GM12874 (cell line): ENCODE data around the gene EXOC4.

ENCODE experiments used
- TF ChIP-seq, protein P1 (sequence below): IDR thresholded peaks from 2 replicates; pipeline ENCODE4 v1.5.1; 2011; ENCODE audit warnings: low read depth, mild to moderate bottlenecking, control low read depth, low read length, moderate library complexity; ENCODE audit not compliant: insufficient read depth

EXOC4 gene

DNA sequence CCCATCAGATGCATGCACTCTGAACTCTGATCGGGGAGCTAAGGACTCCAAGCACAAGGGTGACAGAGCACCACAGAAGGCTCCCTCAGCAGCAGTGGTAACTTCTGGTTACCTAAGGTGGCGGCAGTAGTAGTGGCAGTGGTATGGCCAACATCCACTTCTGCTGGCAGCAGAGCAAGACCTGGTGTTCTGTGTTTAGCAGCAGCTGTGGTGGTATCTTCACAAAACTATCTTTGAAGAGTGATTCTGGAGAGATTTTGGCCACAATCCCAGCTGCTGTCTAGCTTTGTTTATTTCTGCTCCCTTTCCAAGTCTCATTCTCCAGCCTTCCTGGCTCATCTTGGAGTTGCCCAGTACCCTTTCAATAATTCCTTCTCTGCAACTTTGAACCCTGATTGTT is 771.9 kb downstream of the EXOC4 start:
- TF ChIP-seq, protein P1, sequence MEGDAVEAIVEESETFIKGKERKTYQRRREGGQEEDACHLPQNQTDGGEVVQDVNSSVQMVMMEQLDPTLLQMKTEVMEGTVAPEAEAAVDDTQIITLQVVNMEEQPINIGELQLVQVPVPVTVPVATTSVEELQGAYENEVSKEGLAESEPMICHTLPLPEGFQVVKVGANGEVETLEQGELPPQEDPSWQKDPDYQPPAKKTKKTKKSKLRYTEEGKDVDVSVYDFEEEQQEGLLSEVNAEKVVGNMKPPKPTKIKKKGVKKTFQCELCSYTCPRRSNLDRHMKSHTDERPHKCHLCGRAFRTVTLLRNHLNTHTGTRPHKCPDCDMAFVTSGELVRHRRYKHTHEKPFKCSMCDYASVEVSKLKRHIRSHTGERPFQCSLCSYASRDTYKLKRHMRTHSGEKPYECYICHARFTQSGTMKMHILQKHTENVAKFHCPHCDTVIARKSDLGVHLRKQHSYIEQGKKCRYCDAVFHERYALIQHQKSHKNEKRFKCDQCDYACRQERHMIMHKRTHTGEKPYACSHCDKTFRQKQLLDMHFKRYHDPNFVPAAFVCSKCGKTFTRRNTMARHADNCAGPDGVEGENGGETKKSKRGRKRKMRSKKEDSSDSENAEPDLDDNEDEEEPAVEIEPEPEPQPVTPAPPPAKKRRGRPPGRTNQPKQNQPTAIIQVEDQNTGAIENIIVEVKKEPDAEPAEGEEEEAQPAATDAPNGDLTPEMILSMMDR: no peak

DNA sequence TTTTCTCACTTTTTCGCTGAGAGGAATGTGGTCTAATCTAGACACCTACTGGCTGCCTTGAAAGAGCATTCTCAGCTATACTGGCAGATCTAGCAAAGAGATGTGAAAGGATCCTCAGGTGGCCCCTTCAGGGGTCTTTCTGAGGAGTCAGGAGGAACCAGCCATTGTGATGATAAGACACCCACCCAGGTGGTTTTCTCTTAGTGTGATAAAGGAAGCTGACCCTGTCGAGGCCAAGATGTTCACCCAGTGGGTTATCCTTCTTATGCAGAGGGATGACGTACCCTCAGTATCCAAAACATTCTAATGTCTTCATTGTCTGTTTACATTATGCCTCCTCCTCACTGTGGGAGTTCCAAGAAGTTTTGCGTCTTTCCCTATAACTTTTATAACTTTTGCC is 776.0 kb downstream of the EXOC4 start:
- TF ChIP-seq, protein P1: no peak

DNA sequence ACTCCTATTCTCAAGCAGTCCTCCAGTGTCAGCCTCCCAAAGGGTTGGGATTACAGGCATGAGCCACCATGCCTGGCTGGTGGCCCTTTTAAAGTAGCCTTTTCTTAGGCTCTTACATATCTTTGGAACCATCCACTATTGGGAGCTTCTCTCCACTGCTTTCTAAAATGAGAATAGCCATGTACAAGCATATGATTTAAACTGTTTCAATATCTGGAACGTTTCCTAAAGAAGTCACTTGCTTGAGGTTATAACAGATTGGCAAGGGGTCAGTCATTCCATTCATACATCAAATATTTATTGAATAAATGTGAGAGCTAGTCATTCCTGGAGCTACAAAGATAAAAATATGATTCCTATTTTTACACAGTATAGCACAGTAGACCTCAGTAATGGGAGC is 776.9 kb downstream of the EXOC4 start:
- TF ChIP-seq, protein P1: no peak

DNA sequence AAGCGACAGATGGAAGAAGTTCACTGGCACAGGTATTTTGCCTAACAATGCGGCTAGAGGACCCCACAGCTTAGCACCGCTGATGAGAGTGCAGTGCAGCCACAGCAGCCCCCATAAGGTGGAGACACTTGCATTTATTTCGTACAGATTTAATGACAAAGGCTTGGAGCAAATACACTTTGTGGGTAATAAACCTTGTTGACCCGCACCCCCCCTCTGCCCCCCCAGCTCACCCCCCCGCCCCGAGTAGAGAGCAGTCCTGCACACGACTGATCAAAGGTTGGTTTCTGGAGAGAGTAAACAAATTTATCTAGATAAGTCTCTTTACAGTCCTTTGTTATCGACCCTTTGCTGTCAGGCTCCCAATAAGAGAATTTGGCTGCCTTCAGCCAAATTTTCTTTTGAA is 777.6 kb downstream of the EXOC4 start:
- TF ChIP-seq, protein P1: no peak

DNA sequence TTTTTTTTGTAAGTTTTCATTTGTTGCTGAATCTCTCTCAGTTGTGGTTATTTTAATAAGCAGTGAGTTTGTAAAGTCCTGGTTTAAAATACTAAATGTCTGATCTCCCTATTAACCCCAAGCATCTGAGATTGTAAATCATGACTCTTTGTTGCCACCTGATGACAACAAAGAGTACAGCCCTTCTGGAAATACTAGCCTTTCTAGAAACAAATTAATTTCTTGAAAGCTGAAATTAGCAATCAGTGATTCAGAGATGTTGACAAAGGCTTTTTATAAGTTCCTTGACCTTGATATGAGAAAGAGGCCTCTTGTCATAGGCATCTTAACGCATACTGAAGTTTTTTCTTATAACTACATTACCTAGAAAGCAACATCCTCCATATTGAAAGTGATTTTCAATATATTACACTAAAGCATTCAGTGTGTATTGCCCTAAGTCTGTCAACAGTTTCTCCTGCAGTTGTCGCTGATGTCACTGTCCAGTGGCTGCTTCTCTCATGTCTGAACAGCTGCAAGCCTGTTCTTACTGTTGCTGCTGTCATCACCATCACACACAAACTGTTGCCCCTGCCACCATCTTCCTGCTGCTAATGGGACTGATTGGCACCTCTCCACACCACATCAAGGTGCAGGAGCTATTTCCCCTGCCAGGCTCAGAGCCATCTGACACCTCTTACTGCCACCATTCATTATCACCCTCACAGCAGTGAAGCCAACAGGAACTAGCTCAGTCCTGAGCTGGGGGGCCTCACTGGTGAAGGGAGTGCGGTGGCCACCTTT is 779.1 kb downstream of the EXOC4 start:
- TF ChIP-seq, protein P1: no peak

DNA sequence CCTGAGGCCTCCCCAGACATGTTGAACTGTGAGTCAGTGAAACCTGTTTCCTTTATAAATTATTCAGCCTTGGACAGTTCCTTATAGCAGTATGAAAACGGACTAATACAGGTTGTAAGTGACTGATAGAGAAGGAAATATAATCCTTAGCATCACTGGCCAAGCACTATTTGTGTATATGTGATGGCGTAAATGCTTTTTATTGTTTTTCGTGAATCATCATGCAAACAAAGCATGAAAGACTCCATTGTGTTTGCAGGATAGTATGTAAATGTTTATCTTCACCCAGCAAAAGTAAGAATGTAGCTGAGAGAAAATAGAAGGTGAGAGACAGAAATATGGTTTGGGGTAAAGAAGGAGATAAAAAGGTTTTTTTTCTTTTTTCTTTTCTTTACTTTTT is 781.8 kb downstream of the EXOC4 start:
- TF ChIP-seq, protein P1: no peak

DNA sequence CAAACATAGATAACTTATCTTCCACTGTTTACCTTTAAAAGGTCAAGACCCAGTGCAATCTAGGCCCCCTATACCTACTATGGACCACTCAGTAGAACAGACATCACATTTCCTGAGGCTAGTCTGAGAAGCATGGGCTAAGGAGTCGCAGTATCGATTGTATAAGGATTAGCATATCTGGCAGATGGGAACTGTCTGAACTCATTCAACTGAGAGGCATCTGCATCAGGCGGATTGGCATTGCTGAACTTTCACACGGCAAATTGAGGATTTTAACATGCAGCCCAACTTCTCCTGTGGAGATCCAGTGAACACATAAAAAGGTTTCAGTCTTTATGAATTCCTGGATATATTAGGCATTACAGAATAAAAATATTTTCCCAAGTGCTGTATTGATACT is 785.1 kb downstream of the EXOC4 start:
- TF ChIP-seq, protein P1: no peak
